H1 (cell line): ENCODE data around the gene P3H2. TPM values are rescaled to one million over a fixed set of nuclear protein-coding genes. Genes with fewer than 3 reads are reported as not detected.

Experiments
- CTCF ChIA-PET: fragments of 300-600 bp; sonication (Branson Sonifier 250); formaldehyde crosslinking; loops from one replicate; lab custom pipeline; 2021; ENCODE audit not compliant: partially characterized antibody; lab: Charles Lee
- POLR2A ChIA-PET: fragments of 300-600 bp; sonication (Branson Sonifier 250); formaldehyde crosslinking; loops from one replicate; lab custom pipeline; 2021; ENCODE audit warnings: inconsistent platforms; ENCODE audit not compliant: partially characterized antibody; lab: Charles Lee
- DNase-seq, 2 experiments: peaks; one replicate each; pipeline versions ENCODE4 v3.0.0 to v3.0.0-alpha.2; 2010 to 2022; ENCODE audit warnings: low spot score in 2 of 2, low read depth in 1 of 2, mixed read lengths in 1 of 2
- FAIRE-seq: peaks from 2 replicates; lab custom pipeline; 2011; peaks lifted over from hg19 to GRCh38; lab: Jason Lieb, UNC
- H2AFZ ChIP-seq: 2 replicates; pipeline ENCODE4 v1.8.1; 2012; ENCODE audit warnings: low read length, inconsistent platforms
- H2AK5ac ChIP-seq: 2 replicates; pipeline ENCODE4 v1.6.1; 2013; ENCODE audit warnings: low read depth, low read length
- H2BK120ac ChIP-seq: replicated peaks from 2 replicates; pipeline ENCODE3; 2013; ENCODE audit warnings: low read depth, low read length, inconsistent platforms
- H2BK12ac ChIP-seq: 2 replicates; pipeline ENCODE4 v1.6.1; 2013; ENCODE audit warnings: low read depth, low read length
- H2BK15ac ChIP-seq: 2 replicates; pipeline ENCODE4 v1.6.1; 2013; ENCODE audit warnings: low read length
- H2BK20ac ChIP-seq: 2 replicates; pipeline ENCODE4 v1.6.1; 2013; ENCODE audit warnings: low read length
- H2BK5ac ChIP-seq: 2 replicates; pipeline ENCODE4 v1.6.1; 2013; ENCODE audit warnings: low read depth, low read length
- H3K14ac ChIP-seq: 2 replicates; pipeline ENCODE4 v1.6.1; 2013; ENCODE audit warnings: inconsistent platforms; ENCODE audit not compliant: insufficient read length
- H3K18ac ChIP-seq: 2 replicates; pipeline ENCODE4 v1.6.1; 2013; ENCODE audit warnings: low read length; ENCODE audit errors: extremely low read depth
- H3K23ac ChIP-seq: 2 replicates; pipeline ENCODE4 v1.6.1; 2013; ENCODE audit warnings: inconsistent platforms; ENCODE audit not compliant: insufficient read length
- H3K23me2 ChIP-seq: 2 replicates; pipeline ENCODE4 v1.6.1; 2013; ENCODE audit warnings: low read depth, low read length
- H3K27ac ChIP-seq: 2 replicates; pipeline ENCODE4 v1.6.1; 2011; ENCODE audit warnings: low read depth, low read length, inconsistent platforms
- H3K27me3 ChIP-seq, 4 experiments: replicated peaks in 1 of 4; 1 replicate in 1 of 4; 2 replicates in 3 of 4; pipeline versions ENCODE4 v1.6.1 to v1.8.1; 2011 to 2013; ENCODE audit warnings: low read length in 3 of 4, mild to moderate bottlenecking in 3 of 4, inconsistent platforms in 2 of 4, mixed read lengths in 2 of 4, moderate library complexity in 1 of 4; ENCODE audit not compliant: control insufficient read depth in 3 of 4, insufficient read depth in 3 of 4; ENCODE audit errors: extremely low read depth in 1 of 4
- H3K36me3 ChIP-seq, 4 experiments: 2 replicates each; pipeline versions ENCODE4 v1.6.1 to v1.8.1; 2011 to 2013; ENCODE audit warnings: mild to moderate bottlenecking in 4 of 4, low read length in 3 of 4, moderate library complexity in 2 of 4, control low read depth in 1 of 4, inconsistent platforms in 1 of 4; ENCODE audit not compliant: insufficient read depth in 4 of 4, control insufficient read depth in 2 of 4
- H3K4ac ChIP-seq: replicated peaks from 2 replicates; pipeline ENCODE3; 2013; ENCODE audit warnings: low read length, low read depth, mixed read lengths, inconsistent platforms; ENCODE audit not compliant: insufficient read length
- H3K4me1 ChIP-seq, 4 experiments: replicated peaks in 1 of 4; 1 replicate in 1 of 4; 2 replicates in 3 of 4; pipeline versions ENCODE4 v1.6.1 to v1.8.1; 2011 to 2013; ENCODE audit warnings: low read length in 3 of 4, inconsistent platforms in 2 of 4, mixed read lengths in 1 of 4; ENCODE audit not compliant: insufficient read depth in 4 of 4, control insufficient read depth in 3 of 4
- H3K4me2 ChIP-seq, 2 experiments: 2 replicates each; pipeline versions ENCODE4 v1.6.1 to v1.8.1; 2011 to 2013; ENCODE audit warnings: low read depth in 2 of 2, low read length in 2 of 2, control low read depth in 1 of 2, inconsistent platforms in 1 of 2, mild to moderate bottlenecking in 1 of 2; ENCODE audit not compliant: insufficient read depth in 1 of 2
- H3K4me3 ChIP-seq, 4 experiments: fragments of 200-600, 300-600 bp in 1 of 4; sonication (generic), shearing (Covaris generic), sonication (Bioruptor Twin) in 1 of 4; 2 replicates each; pipeline versions ENCODE4 v1.5.1 to v1.8.1; 2011 to 2016; ENCODE audit warnings: low read length in 4 of 4, low read depth in 3 of 4, control low read depth in 2 of 4, inconsistent platforms in 2 of 4, mild to moderate bottlenecking in 2 of 4, mixed read lengths in 1 of 4, moderate library complexity in 1 of 4; ENCODE audit not compliant: insufficient read depth in 2 of 4; ENCODE audit errors: extremely low read depth in 1 of 4
- H3K56ac ChIP-seq: replicated peaks from 2 replicates; pipeline ENCODE3; 2013; ENCODE audit warnings: low read depth, mild to moderate bottlenecking, mixed read lengths, low read length, inconsistent platforms; ENCODE audit not compliant: insufficient read length
- H3K79me1 ChIP-seq: 2 replicates; pipeline ENCODE4 v1.6.1; 2013; ENCODE audit warnings: low read depth, low read length, control low read depth
- H3K79me2 ChIP-seq, 2 experiments: 2 replicates each; pipeline versions ENCODE4 v1.6.1 to v1.8.1; 2012 to 2013; ENCODE audit warnings: low read length in 2 of 2, mild to moderate bottlenecking in 2 of 2, inconsistent platforms in 1 of 2; ENCODE audit not compliant: insufficient read depth in 2 of 2, control insufficient read depth in 1 of 2
- H3K9ac ChIP-seq, 4 experiments: replicated peaks in 1 of 4; 1 replicate in 1 of 4; 2 replicates in 3 of 4; pipeline versions ENCODE4 v1.6.1 to v1.8.1; 2011 to 2013; ENCODE audit warnings: low read depth in 3 of 4, low read length in 3 of 4, control low read depth in 2 of 4, mild to moderate bottlenecking in 2 of 4, moderate library complexity in 2 of 4, inconsistent platforms in 1 of 4; ENCODE audit errors: extremely low read depth in 1 of 4
- H3K9me3 ChIP-seq, 2 experiments: 2 replicates each; pipeline versions ENCODE4 v1.6.1 to v1.8.1; 2012 to 2013; ENCODE audit warnings: mild to moderate bottlenecking in 2 of 2, moderate library complexity in 2 of 2, control low read depth in 1 of 2, inconsistent platforms in 1 of 2, low read depth in 1 of 2, low read length in 1 of 2, mixed read lengths in 1 of 2; ENCODE audit not compliant: insufficient read depth in 2 of 2
- H4K20me1 ChIP-seq, 2 experiments: replicated peaks in 1 of 2; 2 replicates each; pipeline versions ENCODE3 to v1.8.1; 2011 to 2013; ENCODE audit warnings: inconsistent platforms in 2 of 2, low read length in 2 of 2, mild to moderate bottlenecking in 1 of 2; ENCODE audit not compliant: insufficient read depth in 2 of 2, control insufficient read depth in 1 of 2
- H4K5ac ChIP-seq: 2 replicates; pipeline ENCODE4 v1.6.1; 2013; ENCODE audit warnings: low read length, low read depth, mixed read lengths, inconsistent platforms; ENCODE audit not compliant: insufficient read length
- H4K8ac ChIP-seq: 2 replicates; pipeline ENCODE4 v1.8.0; 2013; ENCODE audit warnings: mild to moderate bottlenecking, moderate library complexity, low read length, inconsistent platforms; ENCODE audit not compliant: insufficient read depth; ENCODE audit errors: extremely low read depth
- H4K91ac ChIP-seq: replicated peaks from 2 replicates; pipeline ENCODE3; 2013; ENCODE audit warnings: low read length, mixed read lengths, inconsistent platforms; ENCODE audit not compliant: insufficient read length
- GTF2F1 ChIP-seq: IDR thresholded peaks from 2 replicates; pipeline ENCODE4 v1.6.1; 2012; ENCODE audit warnings: low read depth, low read length, improper control_type of control experiment, borderline replicate concordance
- KDM1A ChIP-seq: fragments of 200-600, 300-600 bp; sonication (generic); IDR thresholded peaks from 2 replicates; pipeline ENCODE4 v1.7.1; 2016; ENCODE audit warnings: mild to moderate bottlenecking, low read length, borderline replicate concordance
- POU5F1 ChIP-seq: IDR thresholded peaks from 2 replicates; pipeline ENCODE4 v1.6.1; 2011; ENCODE audit warnings: low read depth, mild to moderate bottlenecking, low read length, moderate library complexity
- SIRT6 ChIP-seq: IDR thresholded peaks from one replicate; pipeline ENCODE4 v1.7.1; 2012; ENCODE audit warnings: low read length, inconsistent platforms
- SRF ChIP-seq: IDR thresholded peaks from 2 replicates; pipeline ENCODE4 v1.6.1; 2011; ENCODE audit warnings: mild to moderate bottlenecking, low read depth, low read length, moderate library complexity
- TAF1 ChIP-seq: IDR thresholded peaks from 2 replicates; pipeline ENCODE4 v1.6.1; 2011; ENCODE audit warnings: mild to moderate bottlenecking, low read depth, low read length
- WGBS, 2 experiments: shearing (Covaris generic) in 1 of 2; methylation state at CpG; one replicate each; pipeline versions ENCODE4 v1.1.6 to v1.1.7; 2013 to 2015; ENCODE audit warnings: low lambda C conversion rate in 2 of 2, mixed read lengths in 2 of 2, inconsistent platforms in 1 of 2, low coverage in 1 of 2, missing lambda C conversion rate in 1 of 2; ENCODE audit not compliant: insufficient replicate concordance in 2 of 2, insufficient coverage in 1 of 2, insufficient read length in 1 of 2; ENCODE audit errors: extremely low coverage in 1 of 2, missing lambda C conversion rate in 1 of 2; 5-methylcytosine and 5-hydroxymethylcytosine counted together
- polyA plus RNA-seq, 7 experiments: library from polyadenylated mRNA; depleted of rRNA in 3 of 7; stranded (reverse) in 5 of 7; unstranded in 2 of 7; fragments of >200 nt in 5 of 7; fragments of 200-250 nt in 2 of 7; gene quantifications; 1 replicate in 5 of 7; 2 replicates in 1 of 7; 4 replicates in 1 of 7; pipeline versions ENCODE4 v1.2.1 to v1.2.3, GENCODE V29; 2011 to 2013; ENCODE audit warnings: missing spikeins in 2 of 7, mixed read lengths in 2 of 7
- total RNA-seq: library from RNA; stranded (reverse); fragmentation: NEBNext Ultra II Directional; extraction: Animal tissue kit (Norgen Biotek cat#: 25700); gene quantifications from 2 replicates; pipeline ENCODE4 v1.2.1, GENCODE V29; 2021
- TF ChIP-seq, protein P1 (sequence below): IDR thresholded peaks from 2 replicates; pipeline ENCODE4 v1.6.1; 2012; ENCODE audit warnings: inconsistent platforms
- TF ChIP-seq, protein P2 (sequence below): IDR thresholded peaks from 2 replicates; pipeline ENCODE4 v1.6.1; 2011; ENCODE audit warnings: low read length, improper control_type of control experiment
- TF ChIP-seq, protein P3 (sequence below), 3 experiments: IDR thresholded peaks; 1 replicate in 2 of 3; 2 replicates in 1 of 3; pipeline versions ENCODE4 v1.5.1 to v1.6.1; 2011; ENCODE audit warnings: low read length in 3 of 3, mild to moderate bottlenecking in 3 of 3, inconsistent platforms in 2 of 3, low read depth in 1 of 3, moderate library complexity in 1 of 3; ENCODE audit not compliant: insufficient read depth in 1 of 3; ENCODE audit errors: control extremely low read depth in 1 of 3

The P3H2 gene
- total and polyA plus RNA-seq, 2 of the 8 experiments (the other 6 are each of a cell fraction or from before 2014, with no cell fraction given), result 40.5 to 60.4 TPM

- 0 out of 7 replicates have a peak overlapping the region, but pooled peaks of 1 of the 4 experiments have one; percentile 12 for H3K9ac ChIP-seq
- H3K4me1 ChIP-seq, result peaks cover 0 to 6% (median 0%) of the 10 kb centered on the region in 4 experiments; a peak in 3 of 7 replicates
- no peak overlapping the region for H3K27ac ChIP-seq
- H3K4me2 ChIP-seq, result no peak overlapping the region
- peak overlapping the region; percentile 33; the same call in 1 of the 2 replicates for H2AK5ac ChIP-seq
- H2BK120ac ChIP-seq, result no peak overlapping the region
- H2BK12ac ChIP-seq, result no peak overlapping the region
- DNase-seq (no peak), FAIRE-seq (no peak)
- H4K91ac ChIP-seq, result peak overlapping the region; percentile 52
- H4K5ac ChIP-seq, result no peak overlapping the region
- H3K18ac ChIP-seq, result no peak overlapping the region; the same call in 1 of the 2 replicates
- POLR2A ChIA-PET, result no interaction called here
- H3K79me1 ChIP-seq, result no peaks in the 10 kb centered on the region
- H2BK5ac ChIP-seq, result no peak overlapping the region
- no peak overlapping the region for H3K56ac ChIP-seq
- no peaks in the 10 kb centered on the region for H4K20me1 ChIP-seq
- H3K4me3 ChIP-seq, result no peak overlapping the region
- no peak overlapping the region for H2BK15ac ChIP-seq
- no peak overlapping the region for H2BK20ac ChIP-seq
- no peaks in the 10 kb centered on the region for H3K27me3 ChIP-seq
- H3K23ac ChIP-seq, result no peak overlapping the region
- H3K4ac ChIP-seq, result no peak overlapping the region
- CTCF ChIA-PET, result interaction anchor here (1.2 to 2.3 kb wide), 3 partner anchors 8 to 36 kb away, joined by 3 to 6 read pairs (median 4); no protein-coding TSS in a partner anchor
- H3K23me2 ChIP-seq, result no peaks in the 10 kb centered on the region
- no peaks in the 10 kb centered on the region for H3K9me3 ChIP-seq
- no peak overlapping the region for H4K8ac ChIP-seq
- H3K36me3 ChIP-seq, result no peaks in the 10 kb centered on the region
- no peak overlapping the region for H2AFZ ChIP-seq
- WGBS, 2 experiments, result 93% methylated on average over 3 of the region's 3 CpGs; no CpG with 5 or more reads in 1 of the 2 experiments
- peaks cover 0 to 11% of the 10 kb centered on the region in 2 experiments; a peak in 2 of 4 replicates for H3K79me2 ChIP-seq
- H3K14ac ChIP-seq, result no peak overlapping the region
- TF ChIP-seq POU5F1 (no peak), TAF1 (no peak), SIRT6 (no peak), KDM1A (no peak), GTF2F1 (no peak), SRF (no peak)
- TF ChIP-seq, protein P1, sequence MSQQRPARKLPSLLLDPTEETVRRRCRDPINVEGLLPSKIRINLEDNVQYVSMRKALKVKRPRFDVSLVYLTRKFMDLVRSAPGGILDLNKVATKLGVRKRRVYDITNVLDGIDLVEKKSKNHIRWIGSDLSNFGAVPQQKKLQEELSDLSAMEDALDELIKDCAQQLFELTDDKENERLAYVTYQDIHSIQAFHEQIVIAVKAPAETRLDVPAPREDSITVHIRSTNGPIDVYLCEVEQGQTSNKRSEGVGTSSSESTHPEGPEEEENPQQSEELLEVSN, result no peak
- TF ChIP-seq, protein P2, sequence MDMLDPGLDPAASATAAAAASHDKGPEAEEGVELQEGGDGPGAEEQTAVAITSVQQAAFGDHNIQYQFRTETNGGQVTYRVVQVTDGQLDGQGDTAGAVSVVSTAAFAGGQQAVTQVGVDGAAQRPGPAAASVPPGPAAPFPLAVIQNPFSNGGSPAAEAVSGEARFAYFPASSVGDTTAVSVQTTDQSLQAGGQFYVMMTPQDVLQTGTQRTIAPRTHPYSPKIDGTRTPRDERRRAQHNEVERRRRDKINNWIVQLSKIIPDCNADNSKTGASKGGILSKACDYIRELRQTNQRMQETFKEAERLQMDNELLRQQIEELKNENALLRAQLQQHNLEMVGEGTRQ, result no peak
- TF ChIP-seq, protein P3, sequence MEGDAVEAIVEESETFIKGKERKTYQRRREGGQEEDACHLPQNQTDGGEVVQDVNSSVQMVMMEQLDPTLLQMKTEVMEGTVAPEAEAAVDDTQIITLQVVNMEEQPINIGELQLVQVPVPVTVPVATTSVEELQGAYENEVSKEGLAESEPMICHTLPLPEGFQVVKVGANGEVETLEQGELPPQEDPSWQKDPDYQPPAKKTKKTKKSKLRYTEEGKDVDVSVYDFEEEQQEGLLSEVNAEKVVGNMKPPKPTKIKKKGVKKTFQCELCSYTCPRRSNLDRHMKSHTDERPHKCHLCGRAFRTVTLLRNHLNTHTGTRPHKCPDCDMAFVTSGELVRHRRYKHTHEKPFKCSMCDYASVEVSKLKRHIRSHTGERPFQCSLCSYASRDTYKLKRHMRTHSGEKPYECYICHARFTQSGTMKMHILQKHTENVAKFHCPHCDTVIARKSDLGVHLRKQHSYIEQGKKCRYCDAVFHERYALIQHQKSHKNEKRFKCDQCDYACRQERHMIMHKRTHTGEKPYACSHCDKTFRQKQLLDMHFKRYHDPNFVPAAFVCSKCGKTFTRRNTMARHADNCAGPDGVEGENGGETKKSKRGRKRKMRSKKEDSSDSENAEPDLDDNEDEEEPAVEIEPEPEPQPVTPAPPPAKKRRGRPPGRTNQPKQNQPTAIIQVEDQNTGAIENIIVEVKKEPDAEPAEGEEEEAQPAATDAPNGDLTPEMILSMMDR (IDR thresholded peaks at IDR 0.05; ENCODE audit: control extremely low read depth in 1 of 3, insufficient read depth in 1 of 3, low read depth in 1 of 3, low read length in 3 of 3), result no peak
Observed at GRCh38 chr3:190003681-190004123, 117.0 kb downstream of the P3H2 start.
